HCT116 (cell line): ENCODE results near the gene SDE2.

Experiments
- ATF3 ChIP-seq: IDR thresholded peaks from 2 replicates; pipeline ENCODE4 v1.6.1; 2012
- CEBPB ChIP-seq: IDR thresholded peaks from 2 replicates; pipeline ENCODE4 v1.6.1; 2012; ENCODE audit warnings: low read depth
- CTCF ChIP-seq, 3 experiments: fragments of 200-600 bp in 1 of 3; sonication (generic) in 1 of 3; IDR thresholded peaks in 2 of 3; conservative IDR thresholded peaks in 1 of 3; 2 replicates each; pipeline ENCODE4 v1.5.1; 2012 to 2017; ENCODE audit warnings: low read depth in 2 of 3, low read length in 2 of 3, antibody characterized with exemption in 1 of 3, borderline replicate concordance in 1 of 3, control low read depth in 1 of 3, mild to moderate bottlenecking in 1 of 3, mixed read lengths in 1 of 3, mixed run types in 1 of 3, moderate library complexity in 1 of 3; ENCODE audit not compliant: insufficient read depth in 1 of 3
- EZH2 ChIP-seq: fragments of 200-600 bp; sonication (generic); IDR thresholded peaks from 2 replicates; pipeline ENCODE4 v1.6.1; 2017; ENCODE audit warnings: antibody characterized with exemption, mixed run types
- EZH2phosphoT487 ChIP-seq: fragments of 200-600 bp; IDR thresholded peaks from 2 replicates; pipeline ENCODE4 v1.6.1; 2018; ENCODE audit warnings: antibody characterized with exemption, borderline replicate concordance
- MAX ChIP-seq: IDR thresholded peaks from 2 replicates; pipeline ENCODE4 v1.6.1; 2012
- POLR2A ChIP-seq: IDR thresholded peaks from 2 replicates; pipeline ENCODE4 v1.7.0; 2011; ENCODE audit warnings: borderline replicate concordance; ENCODE audit not compliant: insufficient read depth, insufficient read length; ENCODE audit errors: extremely low read depth
- POLR2AphosphoS5 ChIP-seq: IDR thresholded peaks from 2 replicates; pipeline ENCODE4 v1.6.1; 2011; ENCODE audit warnings: mild to moderate bottlenecking, low read depth, low read length, moderate library complexity
- RAD21 ChIP-seq: IDR thresholded peaks from 2 replicates; pipeline ENCODE4 v1.6.1; 2012; ENCODE audit warnings: low read depth, mild to moderate bottlenecking
- REST ChIP-seq: IDR thresholded peaks from 2 replicates; pipeline ENCODE4 v1.6.1; 2012; ENCODE audit warnings: low read depth
- SP1 ChIP-seq: IDR thresholded peaks from 2 replicates; pipeline ENCODE4 v1.6.1; 2012; ENCODE audit warnings: low read depth
- ZBTB33 ChIP-seq: IDR thresholded peaks from 2 replicates; pipeline ENCODE4 v1.6.1; 2011; ENCODE audit warnings: mild to moderate bottlenecking, low read length, moderate library complexity; ENCODE audit not compliant: insufficient replicate concordance; ENCODE audit errors: extremely low read depth
- ZFX ChIP-seq: fragments of 450-650 bp; IDR thresholded peaks from 2 replicates; pipeline ENCODE4 v1.6.1; 2017

GRCh38 chr1:225944387-225944786, 54.8 kb downstream of the SDE2 start:
- no peak for TF ChIP-seq CTCF (IDR thresholded peaks at IDR 0.05 in 2 of 3, conservative IDR thresholded peaks at IDR 0.05 in 1 of 3; ENCODE audit: borderline replicate concordance in 1 of 3, insufficient read depth in 1 of 3, low read depth in 2 of 3, low read length in 2 of 3)
- no peak for TF ChIP-seq ZBTB33
- TF ChIP-seq POLR2A, result no peak
- no peak for TF ChIP-seq REST
- TF ChIP-seq SP1, result no peak
- no peak for TF ChIP-seq CEBPB
- TF ChIP-seq MAX, result no peak
- no peak for TF ChIP-seq RAD21
- no peak for TF ChIP-seq POLR2AphosphoS5
- TF ChIP-seq EZH2, result no peak
- TF ChIP-seq ZFX, result no peak
- TF ChIP-seq EZH2phosphoT487, result no peak
- TF ChIP-seq ATF3, result no peak
